Upper lobe of left lung (tissue), 6 donors: ENCODE results near the gene ZNF618. TPM values are rescaled to one million over a fixed set of nuclear protein-coding genes. Genes with fewer than 3 reads are reported as not detected.

Experiments used
- ATAC-seq, 2 donors: fragments of 200-7000 bp; cut with Tn5 transposase; one replicate each; pipeline ENCODE4 v1.9.1; 2022; ENCODE audit warnings: mild to moderate bottlenecking in 2 of 2, moderate library complexity in 2 of 2; ENCODE audit not compliant: low FRiP score in 2 of 2
- DNase-seq, 2 donors: peaks; one replicate each; pipeline ENCODE4 v3.0.0-alpha.2; 2019 to 2020
- H3K27ac ChIP-seq, 4 donors: fragments of 200-600 bp; sonication (generic); one replicate each; pipeline ENCODE4 v1.5.1; 2016 to 2019
- H3K27me3 ChIP-seq, 4 donors: fragments of 200-600 bp; sonication (generic); one replicate each; pipeline ENCODE4 v1.5.1; 2017 to 2019
- H3K36me3 ChIP-seq, 4 donors: fragments of 200-600 bp; sonication (generic); one replicate each; pipeline ENCODE4 v1.5.1; 2016 to 2019
- H3K4me1 ChIP-seq, 4 donors: fragments of 200-600 bp; sonication (generic); one replicate each; pipeline ENCODE4 v1.5.1; 2018 to 2019
- H3K4me3 ChIP-seq, 4 donors: fragments of 200-600 bp; sonication (generic); one replicate each; pipeline ENCODE4 v1.5.1; 2017 to 2019; ENCODE audit warnings: mild to moderate bottlenecking in 2 of 4, moderate library complexity in 1 of 4
- H3K9me3 ChIP-seq, 4 donors: fragments of 200-600 bp; sonication (generic); one replicate each; pipeline ENCODE4 v1.5.1; 2018 to 2019
- EP300 ChIP-seq, 4 donors: sonication (generic); formaldehyde crosslinking; IDR thresholded peaks; one replicate each; pipeline ENCODE4 v1.5.1; 2017; ENCODE audit warnings: antibody characterized with exemption in 4 of 4, control low read depth in 2 of 4
- POLR2A ChIP-seq, 4 donors: fragments of 450-650 bp; IDR thresholded peaks; one replicate each; pipeline ENCODE4 v1.5.1; 2016 to 2017; ENCODE audit warnings: antibody characterized with exemption in 4 of 4, mild to moderate bottlenecking in 2 of 4
- POLR2AphosphoS5 ChIP-seq, 2 donors: sonication (generic); formaldehyde crosslinking; IDR thresholded peaks; one replicate each; pipeline ENCODE4 v1.5.1; 2017; ENCODE audit warnings: antibody characterized with exemption in 2 of 2
- WGBS, 2 donors: methylation state at CpG; one replicate each; pipeline ENCODE4 v1.1.5; 2017 to 2018; 5-methylcytosine and 5-hydroxymethylcytosine counted together
- total RNA-seq, 6 donors: library from RNA; depleted of rRNA in 4 of 6; stranded (reverse); fragments of >200 nt in 4 of 6; gene quantifications; one replicate each; pipeline versions ENCODE4 v1.1.0 to v1.2.1, GENCODE V29; 2016 to 2021
- TF ChIP-seq, protein P1 (sequence below), 6 experiments: fragments of 450-650 bp in 4 of 6; fragments of 200-600 bp in 2 of 6; sonication (generic) in 2 of 6; IDR thresholded peaks; one replicate each; pipeline ENCODE4 v1.5.1; 2016 to 2019; ENCODE audit warnings: antibody characterized with exemption in 6 of 6
- donor health status: DM: no; HTN: no; CAD: no; lungs with moderate emphysema.
- donor health status: DM: no; HTN: yes; CAD: no; lungs with severe emphysema.

Gene ZNF618
- total RNA-seq, 6 donors from 2014 or later: 3.2 to 11.6 (median 9.1) TPM

DNA sequence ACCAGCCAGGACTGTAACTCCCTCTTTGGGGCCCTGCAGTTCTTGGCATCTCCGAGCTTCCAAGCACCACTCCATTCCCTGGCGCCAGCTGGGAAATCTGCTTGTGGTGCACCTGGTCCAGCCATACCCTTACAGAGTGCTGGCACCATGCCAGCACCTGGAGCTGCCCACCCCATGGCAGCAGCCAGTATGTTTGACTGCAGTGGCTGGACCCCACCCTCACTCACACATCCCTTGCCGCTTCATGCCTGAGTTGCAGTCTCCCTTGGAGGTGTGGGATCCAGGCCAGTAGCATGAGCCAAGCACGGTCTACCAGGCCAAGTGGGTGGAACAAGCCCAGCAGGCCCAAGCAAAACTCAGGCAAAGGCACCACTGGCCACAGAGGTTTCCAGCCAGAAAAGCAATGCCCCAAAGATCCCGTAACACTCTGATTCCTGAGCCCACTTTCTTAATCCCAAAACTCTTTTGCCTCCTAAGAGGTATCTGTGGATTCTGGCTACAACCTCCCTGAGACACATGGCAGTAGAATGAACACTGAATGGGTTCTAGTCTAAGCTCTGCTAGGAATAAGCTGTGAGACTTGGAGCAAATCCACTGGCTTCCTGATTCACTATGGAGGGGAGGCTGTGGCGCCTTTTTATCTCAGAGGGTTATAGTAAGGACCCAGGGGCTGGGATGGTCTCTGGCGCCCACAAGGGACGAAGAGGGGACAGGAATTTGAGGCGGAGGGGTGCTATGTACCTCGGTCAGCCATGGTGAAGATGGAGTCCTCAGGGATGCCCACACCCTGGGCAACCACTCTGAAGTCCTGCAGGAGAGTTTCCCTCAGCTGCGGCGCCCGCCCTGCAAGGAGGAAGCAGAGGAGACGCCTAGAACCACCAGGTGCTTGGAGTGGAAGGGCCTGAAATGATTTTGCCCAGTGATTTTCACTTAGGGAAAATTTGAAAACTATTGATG is 196.4 kb downstream of the ZNF618 start:
- ATAC-seq (peak in 1 of 2 donors; percentile 69), DNase-seq (peak in 1 of 2 donors; percentile 34)
- WGBS, 2 donors: 69 to 76% methylated on average over 10 to 14 of the region's 14 CpGs
- Histone ChIP-seq H3K27me3 (no peaks in the 10 kb centered on the region), H3K4me3 (no peak overlapping the region), H3K9me3 (no peaks in the 10 kb centered on the region), H3K36me3 (no peaks in the 10 kb centered on the region), H3K4me1 (no peaks in the 10 kb centered on the region), H3K27ac (no peak overlapping the region)
- TF ChIP-seq POLR2A (IDR thresholded peaks at IDR 0.05) (no peak), POLR2AphosphoS5 (IDR thresholded peaks at IDR 0.05) (no peak), EP300 (IDR thresholded peaks at IDR 0.05) (no peak)
- TF ChIP-seq, protein P1, sequence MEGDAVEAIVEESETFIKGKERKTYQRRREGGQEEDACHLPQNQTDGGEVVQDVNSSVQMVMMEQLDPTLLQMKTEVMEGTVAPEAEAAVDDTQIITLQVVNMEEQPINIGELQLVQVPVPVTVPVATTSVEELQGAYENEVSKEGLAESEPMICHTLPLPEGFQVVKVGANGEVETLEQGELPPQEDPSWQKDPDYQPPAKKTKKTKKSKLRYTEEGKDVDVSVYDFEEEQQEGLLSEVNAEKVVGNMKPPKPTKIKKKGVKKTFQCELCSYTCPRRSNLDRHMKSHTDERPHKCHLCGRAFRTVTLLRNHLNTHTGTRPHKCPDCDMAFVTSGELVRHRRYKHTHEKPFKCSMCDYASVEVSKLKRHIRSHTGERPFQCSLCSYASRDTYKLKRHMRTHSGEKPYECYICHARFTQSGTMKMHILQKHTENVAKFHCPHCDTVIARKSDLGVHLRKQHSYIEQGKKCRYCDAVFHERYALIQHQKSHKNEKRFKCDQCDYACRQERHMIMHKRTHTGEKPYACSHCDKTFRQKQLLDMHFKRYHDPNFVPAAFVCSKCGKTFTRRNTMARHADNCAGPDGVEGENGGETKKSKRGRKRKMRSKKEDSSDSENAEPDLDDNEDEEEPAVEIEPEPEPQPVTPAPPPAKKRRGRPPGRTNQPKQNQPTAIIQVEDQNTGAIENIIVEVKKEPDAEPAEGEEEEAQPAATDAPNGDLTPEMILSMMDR (IDR thresholded peaks at IDR 0.05): no peak

DNA sequence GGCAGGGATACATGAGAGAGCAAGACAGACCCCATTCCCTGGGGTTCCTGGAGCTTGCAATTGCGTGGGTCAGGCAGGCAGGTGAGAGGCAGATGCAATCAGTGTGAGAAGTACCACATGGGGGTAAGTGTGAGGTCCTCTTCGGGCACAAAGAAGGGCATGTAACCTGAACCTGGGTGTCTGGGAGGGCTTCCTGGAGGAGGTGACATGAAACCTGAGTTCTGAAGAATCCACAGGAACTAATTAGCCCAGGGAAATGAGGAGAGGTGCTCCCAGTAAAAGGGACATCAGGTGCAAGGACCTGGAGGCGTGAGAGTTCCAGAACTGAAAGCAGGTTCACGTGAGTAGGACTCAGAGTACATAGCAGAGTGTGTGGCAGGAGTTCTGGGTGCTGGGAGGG is 199.5 kb downstream of the ZNF618 start:
- WGBS, 2 donors: 59 to 93% methylated on average over 3 to 4 of the region's 4 CpGs
- ATAC-seq: no peak
- Histone ChIP-seq H3K9me3 (no peaks in the 10 kb centered on the region), H3K27ac (no peak overlapping the region), H3K4me3 (no peak overlapping the region), H3K36me3 (no peaks in the 10 kb centered on the region), H3K4me1 (peaks cover 0 to 12% (median 7%) of the 10 kb centered on the region in 4 donors), H3K27me3 (no peaks in the 10 kb centered on the region)
- TF ChIP-seq POLR2A (IDR thresholded peaks at IDR 0.05) (no peak), EP300 (IDR thresholded peaks at IDR 0.05) (no peak), POLR2AphosphoS5 (IDR thresholded peaks at IDR 0.05) (no peak)
- TF ChIP-seq, protein P1 (IDR thresholded peaks at IDR 0.05): no peak
- DNase-seq: no peak

DNA sequence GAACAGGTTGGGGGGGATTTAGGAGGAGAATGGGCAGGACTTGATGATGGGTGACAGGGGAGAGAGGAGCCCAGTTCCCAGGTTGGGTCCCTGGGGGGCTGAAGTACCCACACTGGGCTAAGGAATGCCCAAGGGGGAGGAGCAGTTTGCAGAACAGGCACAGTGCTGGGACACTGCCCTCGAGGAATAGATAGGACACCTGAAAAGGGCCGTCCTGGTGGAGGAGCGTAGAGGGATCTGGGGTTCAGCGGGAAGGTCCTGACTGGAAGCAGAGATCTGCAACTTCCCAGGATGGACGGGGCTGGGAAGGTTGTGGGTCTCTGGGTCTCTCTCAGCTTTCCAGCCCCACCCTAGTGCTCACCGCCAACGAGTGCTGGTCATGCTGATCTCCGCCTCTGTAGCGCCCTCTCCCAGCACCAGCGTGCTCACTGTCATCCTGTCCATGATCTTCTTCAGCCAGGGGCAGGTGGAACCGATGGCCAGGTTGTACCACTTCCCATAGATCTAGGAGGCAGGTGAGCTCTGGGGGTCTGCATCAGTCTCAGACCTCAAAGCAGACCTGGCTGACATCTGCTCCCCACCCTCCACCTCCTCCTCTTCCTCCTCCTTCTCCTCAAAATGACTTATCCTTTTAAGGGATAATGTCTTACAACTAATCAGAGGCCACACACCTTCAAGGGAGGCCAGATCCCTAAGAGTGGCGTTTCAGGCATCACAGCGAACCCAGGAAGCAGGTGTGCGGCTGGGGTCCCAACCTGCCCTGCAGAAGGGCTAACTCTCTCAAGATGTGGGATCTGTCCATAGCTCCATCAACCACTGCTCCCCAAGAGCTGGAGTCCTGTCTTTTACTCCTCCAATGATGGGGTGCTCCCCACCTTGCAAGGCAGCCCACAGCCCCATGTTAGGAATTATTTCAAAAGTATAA is 200.4 kb downstream of the ZNF618 start:
- H3K27me3 ChIP-seq: no peaks in the 10 kb centered on the region
- H3K4me3 ChIP-seq: no peak overlapping the region
- no peak for ATAC-seq
- TF ChIP-seq, protein P1 (IDR thresholded peaks at IDR 0.05): no peak
- TF ChIP-seq EP300 (IDR thresholded peaks at IDR 0.05) (no peak), POLR2A (IDR thresholded peaks at IDR 0.05) (no peak), POLR2AphosphoS5 (IDR thresholded peaks at IDR 0.05) (no peak)
- no peaks in the 10 kb centered on the region for H3K36me3 ChIP-seq
- WGBS, 2 donors: 73 to 80% methylated on average over 13 of the region's 14 CpGs
- H3K4me1 ChIP-seq: peaks cover 0 to 19% (median 11%) of the 10 kb centered on the region in 4 donors
- no peak for DNase-seq
- no peak overlapping the region for H3K27ac ChIP-seq
- H3K9me3 ChIP-seq: no peaks in the 10 kb centered on the region

DNA sequence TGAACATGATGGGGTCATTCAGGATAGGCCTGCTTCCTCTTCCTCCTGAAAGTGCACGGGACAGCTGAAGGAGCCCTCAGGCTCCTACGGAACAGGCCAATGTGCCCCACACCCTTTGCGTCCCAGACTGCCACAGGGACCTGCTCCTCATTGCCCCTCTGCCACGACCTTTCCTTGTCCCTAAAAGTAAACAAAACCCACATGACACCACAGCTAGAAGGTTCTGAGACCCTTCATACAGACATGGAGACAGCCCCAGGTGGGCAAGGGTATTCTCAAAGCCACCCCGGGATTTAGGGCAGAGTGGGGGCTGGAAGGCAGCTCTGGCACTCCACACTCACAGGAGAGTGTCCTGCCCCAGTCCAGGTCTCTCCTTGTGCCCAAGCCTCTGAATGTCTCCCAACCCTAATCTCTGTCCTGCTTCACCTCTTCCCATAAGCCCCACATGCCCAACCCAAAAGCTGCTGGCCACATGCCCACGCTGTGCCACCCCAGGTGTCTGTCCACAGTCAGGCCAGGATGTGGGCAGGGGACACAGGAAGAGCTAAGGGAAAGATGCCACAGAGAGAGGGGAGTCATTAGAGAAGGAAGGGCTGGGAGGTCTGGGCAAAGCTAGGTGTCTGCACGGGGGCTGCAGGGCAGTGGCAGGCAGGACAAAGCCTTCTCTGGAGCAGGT is 201.2 kb downstream of the ZNF618 start:
- Histone ChIP-seq H3K4me3 (no peak overlapping the region), H3K27ac (no peak overlapping the region), H3K36me3 (no peaks in the 10 kb centered on the region), H3K9me3 (no peaks in the 10 kb centered on the region), H3K4me1 (peaks cover 0 to 27% (median 11%) of the 10 kb centered on the region in 4 donors), H3K27me3 (no peaks in the 10 kb centered on the region)
- WGBS, 2 donors: 47 to 59% methylated on average over 6 to 7 of the region's 7 CpGs
- TF ChIP-seq EP300 (IDR thresholded peaks at IDR 0.05): no peak
- no peak for TF ChIP-seq POLR2AphosphoS5 (IDR thresholded peaks at IDR 0.05)
- TF ChIP-seq POLR2A (IDR thresholded peaks at IDR 0.05): no peak
- TF ChIP-seq, protein P1 (IDR thresholded peaks at IDR 0.05): no peak
- no peak for ATAC-seq
- DNase-seq: no peak
